GM18507 (cell line): ENCODE data around the gene FSIP1.

Experiments used
- DNase-seq: peaks from one replicate; pipeline ENCODE4 v3.0.0; 2011; ENCODE audit warnings: low read depth; ENCODE audit not compliant: insufficient read length; ENCODE audit errors: extremely low spot score
- FAIRE-seq: peaks from 2 replicates; lab custom pipeline; 2011; peaks lifted over from hg19 to GRCh38; lab: Jason Lieb, UNC

Gene FSIP1

GRCh38 chr15:39794954-39795353, 12.3 kb upstream of the FSIP1 start:
- DNase-seq (no peak), FAIRE-seq (no peak)

- FAIRE-seq = no peak
- no peak for DNase-seq
Observed at GRCh38 chr15:39793923-39794322, 11.3 kb upstream of the FSIP1 start.

- FAIRE-seq = no peak
Observed at GRCh38 chr15:39792844-39793335, 10.2 kb upstream of the FSIP1 start.

GRCh38 chr15:39792025-39792843, 9.6 kb upstream of the FSIP1 start:
- no peak for DNase-seq
- FAIRE-seq = no peak

More at GRCh38 chr15:39792844-39793335, 10.2 kb upstream of the FSIP1 start:
- no peak for DNase-seq

- DNase-seq (no peak), FAIRE-seq (no peak)
Observed at GRCh38 chr15:39789736-39790135, 7.1 kb upstream of the FSIP1 start.

- FAIRE-seq = no peak
- no peak for DNase-seq
Observed at GRCh38 chr15:39788800-39789565, 6.3 kb upstream of the FSIP1 start.

- FAIRE-seq (no peak), DNase-seq (no peak)
Observed at GRCh38 chr15:39788108-39788507, 5.5 kb upstream of the FSIP1 start.

GRCh38 chr15:39787479-39787878, 4.8 kb upstream of the FSIP1 start:
- no peak for DNase-seq
- no peak for FAIRE-seq

GRCh38 chr15:39786447-39787056, 3.9 kb upstream of the FSIP1 start:
- FAIRE-seq = peak; percentile 59
- no peak for DNase-seq

GRCh38 chr15:39785841-39786240, 3.2 kb upstream of the FSIP1 start:
- FAIRE-seq = no peak
- DNase-seq = no peak

GRCh38 chr15:39785139-39785538, 2.5 kb upstream of the FSIP1 start:
- no peak for FAIRE-seq
- DNase-seq = no peak

GRCh38 chr15:39784638-39785037, 2.0 kb upstream of the FSIP1 start:
- DNase-seq (no peak), FAIRE-seq (no peak)

- no peak for DNase-seq
- peak; percentile 18 for FAIRE-seq
Observed at GRCh38 chr15:39784125-39784524, 1.5 kb upstream of the FSIP1 start.

- no peak for DNase-seq
- no peak for FAIRE-seq
Observed at GRCh38 chr15:39783244-39783820, 691 bp upstream of the FSIP1 start.

- FAIRE-seq (no peak), DNase-seq (no peak)
Observed at GRCh38 chr15:39781967-39782302, 706 bp downstream of the FSIP1 start.

- FAIRE-seq = no peak
- no peak for DNase-seq
Observed at GRCh38 chr15:39781147-39781966, 1.3 kb downstream of the FSIP1 start.

- FAIRE-seq (no peak), DNase-seq (no peak)
Observed at GRCh38 chr15:39778021-39778420, 4.6 kb downstream of the FSIP1 start.

- DNase-seq (no peak), FAIRE-seq (no peak)
Observed at GRCh38 chr15:39777496-39777895, 5.1 kb downstream of the FSIP1 start.

- no peak for FAIRE-seq
- DNase-seq = no peak
Observed at GRCh38 chr15:39776068-39776467, 6.6 kb downstream of the FSIP1 start.
